H1 (cell line): ENCODE results near the gene RAMACL. TPM values are rescaled to one million over a fixed set of nuclear protein-coding genes. Genes with fewer than 3 reads are reported as not detected.

Experiments
- CTCF ChIA-PET: fragments of 300-600 bp; sonication (Branson Sonifier 250); formaldehyde crosslinking; loops from one replicate; lab custom pipeline; 2021; ENCODE audit not compliant: partially characterized antibody; lab: Charles Lee
- POLR2A ChIA-PET: fragments of 300-600 bp; sonication (Branson Sonifier 250); formaldehyde crosslinking; loops from one replicate; lab custom pipeline; 2021; ENCODE audit warnings: inconsistent platforms; ENCODE audit not compliant: partially characterized antibody; lab: Charles Lee
- DNase-seq, 2 experiments: peaks; one replicate each; pipeline versions ENCODE4 v3.0.0 to v3.0.0-alpha.2; 2010 to 2022; ENCODE audit warnings: low spot score in 2 of 2, low read depth in 1 of 2, mixed read lengths in 1 of 2
- FAIRE-seq: peaks from 2 replicates; lab custom pipeline; 2011; peaks lifted over from hg19 to GRCh38; lab: Jason Lieb, UNC
- H2AFZ ChIP-seq: 2 replicates; pipeline ENCODE4 v1.8.1; 2012; ENCODE audit warnings: low read length, inconsistent platforms
- H2AK5ac ChIP-seq: 2 replicates; pipeline ENCODE4 v1.6.1; 2013; ENCODE audit warnings: low read depth, low read length
- H2BK120ac ChIP-seq: replicated peaks from 2 replicates; pipeline ENCODE3; 2013; ENCODE audit warnings: low read depth, low read length, inconsistent platforms
- H2BK12ac ChIP-seq: 2 replicates; pipeline ENCODE4 v1.6.1; 2013; ENCODE audit warnings: low read depth, low read length
- H2BK15ac ChIP-seq: 2 replicates; pipeline ENCODE4 v1.6.1; 2013; ENCODE audit warnings: low read length
- H2BK20ac ChIP-seq: 2 replicates; pipeline ENCODE4 v1.6.1; 2013; ENCODE audit warnings: low read length
- H2BK5ac ChIP-seq: 2 replicates; pipeline ENCODE4 v1.6.1; 2013; ENCODE audit warnings: low read depth, low read length
- H3K14ac ChIP-seq: 2 replicates; pipeline ENCODE4 v1.6.1; 2013; ENCODE audit warnings: inconsistent platforms; ENCODE audit not compliant: insufficient read length
- H3K18ac ChIP-seq: 2 replicates; pipeline ENCODE4 v1.6.1; 2013; ENCODE audit warnings: low read length; ENCODE audit errors: extremely low read depth
- H3K23ac ChIP-seq: 2 replicates; pipeline ENCODE4 v1.6.1; 2013; ENCODE audit warnings: inconsistent platforms; ENCODE audit not compliant: insufficient read length
- H3K23me2 ChIP-seq: 2 replicates; pipeline ENCODE4 v1.6.1; 2013; ENCODE audit warnings: low read depth, low read length
- H3K27ac ChIP-seq: 2 replicates; pipeline ENCODE4 v1.6.1; 2011; ENCODE audit warnings: low read depth, low read length, inconsistent platforms
- H3K27me3 ChIP-seq, 4 experiments: replicated peaks in 1 of 4; 1 replicate in 1 of 4; 2 replicates in 3 of 4; pipeline versions ENCODE4 v1.6.1 to v1.8.1; 2011 to 2013; ENCODE audit warnings: low read length in 3 of 4, mild to moderate bottlenecking in 3 of 4, inconsistent platforms in 2 of 4, mixed read lengths in 2 of 4, moderate library complexity in 1 of 4; ENCODE audit not compliant: control insufficient read depth in 3 of 4, insufficient read depth in 3 of 4; ENCODE audit errors: extremely low read depth in 1 of 4
- H3K36me3 ChIP-seq, 4 experiments: 2 replicates each; pipeline versions ENCODE4 v1.6.1 to v1.8.1; 2011 to 2013; ENCODE audit warnings: mild to moderate bottlenecking in 4 of 4, low read length in 3 of 4, moderate library complexity in 2 of 4, control low read depth in 1 of 4, inconsistent platforms in 1 of 4; ENCODE audit not compliant: insufficient read depth in 4 of 4, control insufficient read depth in 2 of 4
- H3K4ac ChIP-seq: replicated peaks from 2 replicates; pipeline ENCODE3; 2013; ENCODE audit warnings: low read length, low read depth, mixed read lengths, inconsistent platforms; ENCODE audit not compliant: insufficient read length
- H3K4me1 ChIP-seq, 4 experiments: replicated peaks in 1 of 4; 1 replicate in 1 of 4; 2 replicates in 3 of 4; pipeline versions ENCODE4 v1.6.1 to v1.8.1; 2011 to 2013; ENCODE audit warnings: low read length in 3 of 4, inconsistent platforms in 2 of 4, mixed read lengths in 1 of 4; ENCODE audit not compliant: insufficient read depth in 4 of 4, control insufficient read depth in 3 of 4
- H3K4me2 ChIP-seq, 2 experiments: 2 replicates each; pipeline versions ENCODE4 v1.6.1 to v1.8.1; 2011 to 2013; ENCODE audit warnings: low read depth in 2 of 2, low read length in 2 of 2, control low read depth in 1 of 2, inconsistent platforms in 1 of 2, mild to moderate bottlenecking in 1 of 2; ENCODE audit not compliant: insufficient read depth in 1 of 2
- H3K4me3 ChIP-seq, 4 experiments: fragments of 200-600, 300-600 bp in 1 of 4; sonication (generic), shearing (Covaris generic), sonication (Bioruptor Twin) in 1 of 4; 2 replicates each; pipeline versions ENCODE4 v1.5.1 to v1.8.1; 2011 to 2016; ENCODE audit warnings: low read length in 4 of 4, low read depth in 3 of 4, control low read depth in 2 of 4, inconsistent platforms in 2 of 4, mild to moderate bottlenecking in 2 of 4, mixed read lengths in 1 of 4, moderate library complexity in 1 of 4; ENCODE audit not compliant: insufficient read depth in 2 of 4; ENCODE audit errors: extremely low read depth in 1 of 4
- H3K56ac ChIP-seq: replicated peaks from 2 replicates; pipeline ENCODE3; 2013; ENCODE audit warnings: low read depth, mild to moderate bottlenecking, mixed read lengths, low read length, inconsistent platforms; ENCODE audit not compliant: insufficient read length
- H3K79me1 ChIP-seq: 2 replicates; pipeline ENCODE4 v1.6.1; 2013; ENCODE audit warnings: low read depth, low read length, control low read depth
- H3K79me2 ChIP-seq, 2 experiments: 2 replicates each; pipeline versions ENCODE4 v1.6.1 to v1.8.1; 2012 to 2013; ENCODE audit warnings: low read length in 2 of 2, mild to moderate bottlenecking in 2 of 2, inconsistent platforms in 1 of 2; ENCODE audit not compliant: insufficient read depth in 2 of 2, control insufficient read depth in 1 of 2
- H3K9ac ChIP-seq, 4 experiments: replicated peaks in 1 of 4; 1 replicate in 1 of 4; 2 replicates in 3 of 4; pipeline versions ENCODE4 v1.6.1 to v1.8.1; 2011 to 2013; ENCODE audit warnings: low read depth in 3 of 4, low read length in 3 of 4, control low read depth in 2 of 4, mild to moderate bottlenecking in 2 of 4, moderate library complexity in 2 of 4, inconsistent platforms in 1 of 4; ENCODE audit errors: extremely low read depth in 1 of 4
- H3K9me3 ChIP-seq, 2 experiments: 2 replicates each; pipeline versions ENCODE4 v1.6.1 to v1.8.1; 2012 to 2013; ENCODE audit warnings: mild to moderate bottlenecking in 2 of 2, moderate library complexity in 2 of 2, control low read depth in 1 of 2, inconsistent platforms in 1 of 2, low read depth in 1 of 2, low read length in 1 of 2, mixed read lengths in 1 of 2; ENCODE audit not compliant: insufficient read depth in 2 of 2
- H4K20me1 ChIP-seq, 2 experiments: replicated peaks in 1 of 2; 2 replicates each; pipeline versions ENCODE3 to v1.8.1; 2011 to 2013; ENCODE audit warnings: inconsistent platforms in 2 of 2, low read length in 2 of 2, mild to moderate bottlenecking in 1 of 2; ENCODE audit not compliant: insufficient read depth in 2 of 2, control insufficient read depth in 1 of 2
- H4K5ac ChIP-seq: 2 replicates; pipeline ENCODE4 v1.6.1; 2013; ENCODE audit warnings: low read length, low read depth, mixed read lengths, inconsistent platforms; ENCODE audit not compliant: insufficient read length
- H4K8ac ChIP-seq: 2 replicates; pipeline ENCODE4 v1.8.0; 2013; ENCODE audit warnings: mild to moderate bottlenecking, moderate library complexity, low read length, inconsistent platforms; ENCODE audit not compliant: insufficient read depth; ENCODE audit errors: extremely low read depth
- H4K91ac ChIP-seq: replicated peaks from 2 replicates; pipeline ENCODE3; 2013; ENCODE audit warnings: low read length, mixed read lengths, inconsistent platforms; ENCODE audit not compliant: insufficient read length
- ASH2L ChIP-seq: fragments of 200-600, 300-600 bp; sonication (generic); IDR thresholded peaks from one replicate; pipeline ENCODE4 v1.7.1; 2017; ENCODE audit warnings: low read length
- ATF3 ChIP-seq: IDR thresholded peaks from 2 replicates; pipeline ENCODE4 v1.6.1; 2011; ENCODE audit warnings: low read depth, mild to moderate bottlenecking, low read length; ENCODE audit not compliant: insufficient read depth
- BRCA1 ChIP-seq: IDR thresholded peaks from 2 replicates; pipeline ENCODE4 v1.6.1; 2012; ENCODE audit warnings: low read depth, low read length, improper control_type of control experiment
- CHD1 ChIP-seq: IDR thresholded peaks from 2 replicates; pipeline ENCODE4 v1.6.1; 2012; ENCODE audit warnings: low read depth, low read length, improper control_type of control experiment
- JUN ChIP-seq: IDR thresholded peaks from 2 replicates; pipeline ENCODE4 v1.6.1; 2011; ENCODE audit warnings: low read depth, mild to moderate bottlenecking, improper control_type of control experiment, low read length
- KDM1A ChIP-seq: fragments of 200-600, 300-600 bp; sonication (generic); IDR thresholded peaks from 2 replicates; pipeline ENCODE4 v1.7.1; 2016; ENCODE audit warnings: mild to moderate bottlenecking, low read length, borderline replicate concordance
- KDM5A ChIP-seq: fragments of 200-600 bp; IDR thresholded peaks from 2 replicates; pipeline ENCODE4 v1.7.1; 2012; ENCODE audit warnings: mild to moderate bottlenecking, low read length, inconsistent platforms, mixed read lengths
- MAFK ChIP-seq: IDR thresholded peaks from 2 replicates; pipeline ENCODE4 v1.6.1; 2012; ENCODE audit warnings: low read depth, mild to moderate bottlenecking, improper control_type of control experiment, low read length
- MAX ChIP-seq: IDR thresholded peaks from 2 replicates; pipeline ENCODE4 v1.6.1; 2012; ENCODE audit warnings: inconsistent platforms
- NRF1 ChIP-seq: IDR thresholded peaks from 2 replicates; pipeline ENCODE4 v1.6.1; 2011; ENCODE audit warnings: mild to moderate bottlenecking, low read depth, low read length, improper control_type of control experiment
- POLR2AphosphoS5 ChIP-seq: IDR thresholded peaks from 2 replicates; pipeline ENCODE4 v1.6.1; 2011; ENCODE audit warnings: low read depth, low read length
- SAP30 ChIP-seq: fragments of 300-600 bp; sonication (generic); IDR thresholded peaks from 2 replicates; pipeline ENCODE4 v1.7.1; 2012; ENCODE audit warnings: low read length, moderate library complexity, mild to moderate bottlenecking, inconsistent platforms; ENCODE audit not compliant: insufficient read depth, insufficient replicate concordance
- SUZ12 ChIP-seq: fragments of 200-600 bp; sonication (generic); IDR thresholded peaks from 2 replicates; pipeline ENCODE4 v1.6.1; 2012; ENCODE audit warnings: mild to moderate bottlenecking, inconsistent platforms, low read length, moderate library complexity, mixed read lengths
- ZNF274 ChIP-seq: IDR thresholded peaks from 2 replicates; pipeline ENCODE4 v1.7.0; 2012; ENCODE audit warnings: low read length, borderline replicate concordance; ENCODE audit errors: extremely low read depth
- WGBS, 2 experiments: shearing (Covaris generic) in 1 of 2; methylation state at CpG; one replicate each; pipeline versions ENCODE4 v1.1.6 to v1.1.7; 2013 to 2015; ENCODE audit warnings: low lambda C conversion rate in 2 of 2, mixed read lengths in 2 of 2, inconsistent platforms in 1 of 2, low coverage in 1 of 2, missing lambda C conversion rate in 1 of 2; ENCODE audit not compliant: insufficient replicate concordance in 2 of 2, insufficient coverage in 1 of 2, insufficient read length in 1 of 2; ENCODE audit errors: extremely low coverage in 1 of 2, missing lambda C conversion rate in 1 of 2; 5-methylcytosine and 5-hydroxymethylcytosine counted together
- polyA plus RNA-seq, 7 experiments: library from polyadenylated mRNA; depleted of rRNA in 3 of 7; stranded (reverse) in 5 of 7; unstranded in 2 of 7; fragments of >200 nt in 5 of 7; fragments of 200-250 nt in 2 of 7; gene quantifications; 1 replicate in 5 of 7; 2 replicates in 1 of 7; 4 replicates in 1 of 7; pipeline versions ENCODE4 v1.2.1 to v1.2.3, GENCODE V29; 2011 to 2013; ENCODE audit warnings: missing spikeins in 2 of 7, mixed read lengths in 2 of 7
- total RNA-seq: library from RNA; stranded (reverse); fragmentation: NEBNext Ultra II Directional; extraction: Animal tissue kit (Norgen Biotek cat#: 25700); gene quantifications from 2 replicates; pipeline ENCODE4 v1.2.1, GENCODE V29; 2021

RAMACL gene
- total and polyA plus RNA-seq, 2 of the 8 experiments (the other 6 are each of a cell fraction or from before 2014, with no cell fraction given), result 0.23 to 0.97 TPM

GRCh38 chr6:166604911-166605310 lies 18.4 kb upstream of the RAMACL start:
- Histone ChIP-seq H4K20me1 (peaks cover 5 to 6% of the 10 kb centered on the region in 2 experiments), H3K4ac (no peak overlapping the region), H3K79me1 (peaks cover 7% of the 10 kb centered on the region; the same call in 1 of the 2 replicates), H3K4me2 (no peak overlapping the region), H3K23ac (no peak overlapping the region), H2AFZ (no peak overlapping the region), H2BK15ac (no peak overlapping the region), H3K4me3 (no peak overlapping the region), H2BK5ac (no peak overlapping the region), H2BK120ac (no peak overlapping the region), H3K27me3 (no peaks in the 10 kb centered on the region; a peak in 1 of 7 replicates), H3K36me3 (no peaks in the 10 kb centered on the region), H2BK20ac (no peak overlapping the region), H3K27ac (no peak overlapping the region), H2BK12ac (no peak overlapping the region), H4K91ac (no peak overlapping the region), H4K8ac (no peak overlapping the region), H4K5ac (no peak overlapping the region), H3K4me1 (peaks cover 0 to 4% (median under 1%) of the 10 kb centered on the region in 4 experiments; a peak in 3 of 7 replicates), H2AK5ac (no peak overlapping the region; the same call in 1 of the 2 replicates), H3K79me2 (peaks cover 0 to 47% of the 10 kb centered on the region in 2 experiments), H3K18ac (no peak overlapping the region), H3K23me2 (no peaks in the 10 kb centered on the region), H3K56ac (no peak overlapping the region), H3K14ac (no peak overlapping the region), H3K9ac (no peak overlapping the region), H3K9me3 (no peaks in the 10 kb centered on the region)
- no peak for FAIRE-seq
- POLR2A ChIA-PET, result interaction anchor here (1.2 to 1.5 kb wide), 2 partner anchors 8 to 21 kb away, joined by 3 to 4 read pairs; no protein-coding TSS in a partner anchor
- peak in 1 of 2 experiments; percentile 43 for DNase-seq
- 94% methylated on average over 6 of the region's 6 CpGs; no CpG with 5 or more reads in 1 of the 2 experiments for WGBS, 2 experiments
- CTCF ChIA-PET, result interaction anchor here (1.2 kb wide), 1 partner anchor 12 kb away, joined by 3 read pairs; no protein-coding TSS in a partner anchor
- no peak for TF ChIP-seq SUZ12
- TF ChIP-seq MAX, result peak; percentile 54
- TF ChIP-seq MAFK, result no peak
- no peak for TF ChIP-seq ASH2L
- no peak for TF ChIP-seq BRCA1
- no peak for TF ChIP-seq JUN
- no peak for TF ChIP-seq KDM1A
- no peak for TF ChIP-seq SAP30
- 0 out of 2 replicates have a peak, but pooled peaks have one; percentile 30 for TF ChIP-seq ATF3
- TF ChIP-seq CHD1, result no peak
- TF ChIP-seq KDM5A, result no peak
- TF ChIP-seq NRF1, result no peak
- no peak for TF ChIP-seq ZNF274
- TF ChIP-seq POLR2AphosphoS5, result no peak
